Activated T-cell treated with anti-CD3 and anti-CD28 coated beads, Interleukin-2, amount 50 U/mL, for 72 hours (primary cell): Measurements from ENCODE around the gene RGS17. TPM values are rescaled to one million over a fixed set of nuclear protein-coding genes. Genes with fewer than 3 reads are reported as not detected.
"Not testable (repeated sequence)": the region's sequence is repeated elsewhere in the genome, so short reads cannot be mapped to it uniquely, and the experiment has no call there.

Experiments used
- ATAC-seq, 2 donors: fragments of 150-1000 bp; cut with Tn5 transposase; replicated peaks in 1 of 2; 2 replicates each; pipeline ENCODE4 v1.10.0; 2021; ENCODE audit warnings: moderate library complexity in 2 of 2, mild to moderate bottlenecking in 1 of 2
- DNase-seq, 2 donors: peaks; one replicate each; pipeline ENCODE4 v3.0.0; 2021 to 2022; ENCODE audit warnings: mixed read lengths in 1 of 2
- H3K27ac Mint-ChIP-seq: one replicate; pipeline ENCODE4 v1.8.0; 2022; ENCODE audit warnings: mild to moderate bottlenecking, moderate library complexity, mixed read lengths
- H3K27me3 Mint-ChIP-seq: one replicate; pipeline ENCODE4 v1.8.0; 2022; ENCODE audit warnings: low read depth, mixed read lengths
- H3K36me3 Mint-ChIP-seq, 2 donors: one replicate each; pipeline ENCODE4 v1.8.0; 2022; ENCODE audit warnings: mixed read lengths in 2 of 2, mild to moderate bottlenecking in 1 of 2; ENCODE audit not compliant: insufficient read depth in 2 of 2
- H3K4me1 Mint-ChIP-seq: one replicate; pipeline ENCODE4 v1.8.0; 2022; ENCODE audit warnings: low read depth, mixed read lengths
- H3K4me3 Mint-ChIP-seq, 2 donors: one replicate each; pipeline ENCODE4 v1.8.0; 2022; ENCODE audit warnings: mild to moderate bottlenecking in 2 of 2, mixed read lengths in 2 of 2, moderate library complexity in 2 of 2
- H3K9me3 Mint-ChIP-seq, 2 donors: one replicate each; pipeline ENCODE4 v1.8.0; 2022; ENCODE audit warnings: mixed read lengths in 2 of 2
- total RNA-seq, 2 donors: library from RNA; stranded (reverse); gene quantifications; one replicate each; pipeline ENCODE4 v1.2.3, GENCODE V29; 2022

RGS17 gene
- total RNA-seq, 2 donors from 2014 or later = not detected

- not testable (repeated sequence) for DNase-seq, H3K27me3 Mint-ChIP-seq, H3K27ac Mint-ChIP-seq, H3K4me1 Mint-ChIP-seq, H3K36me3 Mint-ChIP-seq, H3K4me3 Mint-ChIP-seq, ATAC-seq
- peaks cover 11 to 15% of the 10 kb centered on the region in 2 donors for H3K9me3 Mint-ChIP-seq
These were observed 20.0 kb downstream of the RGS17 start for GRCh38 chr6:153111082-153111481.

DNA sequence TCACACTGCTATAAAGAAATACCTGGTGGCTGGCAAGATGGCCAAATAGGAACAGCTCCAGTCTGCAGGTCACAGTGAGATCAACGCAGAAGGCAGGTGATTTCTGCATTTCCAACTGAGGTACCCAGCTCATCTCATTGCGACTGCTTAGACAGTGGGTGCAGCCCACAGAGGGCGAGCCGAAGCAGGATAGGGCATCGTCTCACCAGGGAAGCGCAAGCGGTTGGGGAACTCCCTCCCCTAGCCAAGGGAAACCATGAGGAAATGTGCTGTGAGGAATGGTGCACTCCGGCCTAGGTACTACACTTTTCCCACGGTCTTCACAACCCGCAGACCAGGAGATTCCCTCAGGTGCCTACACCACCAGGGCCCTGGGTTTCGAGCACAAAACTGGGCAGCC, 20.5 kb downstream of the RGS17 start:
- ATAC-seq, H3K36me3 Mint-ChIP-seq, H3K4me1 Mint-ChIP-seq: not testable (repeated sequence)

DNA sequence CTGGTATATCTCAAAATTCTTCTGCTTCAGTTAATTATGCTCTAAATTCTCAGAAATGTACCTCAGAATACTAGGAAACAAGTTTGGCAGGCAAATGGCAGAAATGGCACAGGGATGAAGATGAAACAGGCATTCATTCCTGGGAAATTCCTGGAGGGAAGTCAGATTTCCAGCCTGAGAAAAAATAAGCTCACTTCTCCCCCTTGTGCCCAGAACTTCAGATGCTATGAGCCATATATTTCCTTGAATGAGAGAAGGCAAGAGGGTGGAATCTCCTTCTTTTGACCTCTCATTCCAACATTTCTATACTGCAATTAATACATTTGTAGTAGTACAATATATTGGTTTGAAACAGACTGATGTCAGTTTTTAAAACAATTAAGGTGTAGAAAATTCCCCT, 22.8 kb downstream of the RGS17 start:
- no peak for DNase-seq
- Mint-ChIP-seq H3K4me3 (no peak overlapping the region), H3K4me1 (no peaks in the 10 kb centered on the region), H3K9me3 (peaks cover 6 to 7% of the 10 kb centered on the region in 2 donors), H3K36me3 (peaks cover 3 to 5% of the 10 kb centered on the region in 2 donors), H3K27me3 (no peaks in the 10 kb centered on the region), H3K27ac (no peak overlapping the region)
- no peak for ATAC-seq

More for the DNA sequence above, 20.5 kb downstream of the RGS17 start:
- H3K27ac Mint-ChIP-seq, H3K27me3 Mint-ChIP-seq, H3K4me3 Mint-ChIP-seq, DNase-seq: not testable (repeated sequence)
- H3K9me3 Mint-ChIP-seq = peaks cover 11 to 15% of the 10 kb centered on the region in 2 donors

- H3K27ac Mint-ChIP-seq = no peak overlapping the region
- DNase-seq = no peak
- H3K9me3 Mint-ChIP-seq = no peaks in the 10 kb centered on the region
- H3K4me3 Mint-ChIP-seq = no peak overlapping the region
- H3K36me3 Mint-ChIP-seq = no peaks in the 10 kb centered on the region
- H3K27me3 Mint-ChIP-seq = no peaks in the 10 kb centered on the region
- H3K4me1 Mint-ChIP-seq = no peaks in the 10 kb centered on the region
- no peak for ATAC-seq
These were observed 25.1 kb downstream of the RGS17 start for GRCh38 chr6:153106021-153106420.

DNA sequence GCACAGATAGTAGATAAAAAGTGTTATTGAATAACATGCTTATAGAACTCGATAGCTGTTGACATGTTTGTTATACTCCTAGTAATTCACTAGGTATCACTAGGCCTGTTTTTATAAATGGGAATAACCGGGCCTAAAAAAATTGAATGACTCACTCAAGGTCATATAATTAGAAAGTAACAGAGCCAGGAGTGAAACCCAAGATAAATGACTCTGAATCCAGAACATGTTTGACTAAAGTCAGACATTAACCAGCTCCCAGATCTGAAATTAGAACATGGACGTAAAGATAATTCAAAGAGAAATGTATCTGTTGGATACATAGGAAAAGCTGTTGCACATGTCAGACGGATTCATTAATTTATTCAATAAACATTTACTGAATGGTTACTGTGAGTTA, 26.9 kb downstream of the RGS17 start:
- Mint-ChIP-seq H3K4me3 (no peak overlapping the region), H3K27me3 (peaks cover 6% of the 10 kb centered on the region), H3K36me3 (no peaks in the 10 kb centered on the region), H3K4me1 (no peaks in the 10 kb centered on the region), H3K9me3 (no peaks in the 10 kb centered on the region), H3K27ac (no peak overlapping the region)
- ATAC-seq = no peak
- no peak for DNase-seq

DNA sequence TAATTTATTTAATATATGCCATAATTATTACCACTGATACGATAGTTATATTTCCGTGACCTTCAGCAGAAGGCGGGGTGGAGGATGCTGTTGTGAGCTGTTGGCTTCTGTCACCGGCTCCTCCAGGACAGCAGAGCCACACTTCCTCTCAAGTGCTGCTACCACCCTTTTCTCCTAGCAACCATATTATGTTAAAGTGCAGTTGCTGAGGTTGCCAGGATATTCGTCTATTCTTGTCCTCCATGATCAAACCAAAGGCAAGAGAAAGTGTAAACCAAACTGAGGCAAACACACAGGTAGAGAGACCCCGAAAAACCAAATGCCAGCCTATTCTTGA, 27.8 kb downstream of the RGS17 start:
- Mint-ChIP-seq H3K4me1 (no peaks in the 10 kb centered on the region), H3K36me3 (no peaks in the 10 kb centered on the region), H3K27me3 (peaks cover 8% of the 10 kb centered on the region), H3K27ac (no peak overlapping the region), H3K9me3 (no peaks in the 10 kb centered on the region), H3K4me3 (no peak overlapping the region)
- DNase-seq (no peak), ATAC-seq (no peak)

- Mint-ChIP-seq H3K9me3 (no peaks in the 10 kb centered on the region), H3K36me3 (no peaks in the 10 kb centered on the region), H3K27ac (no peak overlapping the region), H3K27me3 (peaks cover 13% of the 10 kb centered on the region), H3K4me3 (no peak overlapping the region), H3K4me1 (no peaks in the 10 kb centered on the region)
- DNase-seq (no peak), ATAC-seq (no peak)
These were observed 28.3 kb downstream of the RGS17 start for GRCh38 chr6:153102605-153103318.

DNA sequence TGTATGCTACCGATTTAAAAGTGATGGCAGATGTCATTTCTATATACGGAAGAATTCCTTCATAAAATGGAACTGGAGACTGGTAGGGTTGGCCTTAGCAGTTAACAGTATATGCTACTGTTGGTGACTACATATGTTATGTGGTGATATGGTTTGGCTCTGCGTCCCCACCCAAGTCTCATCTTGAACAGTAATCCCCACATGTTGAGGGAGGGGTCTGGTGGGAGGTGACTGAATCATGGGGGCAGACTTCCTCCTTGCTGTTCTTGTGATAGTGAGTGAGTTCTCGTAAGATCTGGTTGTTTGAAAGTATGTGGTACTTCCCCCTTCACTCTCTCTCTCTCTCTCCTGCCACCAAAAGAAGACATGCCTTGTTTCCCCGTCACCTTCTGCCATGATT, 29.6 kb downstream of the RGS17 start:
- Mint-ChIP-seq H3K4me1 (no peaks in the 10 kb centered on the region), H3K27me3 (peaks cover 19% of the 10 kb centered on the region), H3K4me3 (no peak overlapping the region), H3K36me3 (no peaks in the 10 kb centered on the region), H3K27ac (no peak overlapping the region), H3K9me3 (no peaks in the 10 kb centered on the region)
- DNase-seq = no peak
- no peak for ATAC-seq

DNA sequence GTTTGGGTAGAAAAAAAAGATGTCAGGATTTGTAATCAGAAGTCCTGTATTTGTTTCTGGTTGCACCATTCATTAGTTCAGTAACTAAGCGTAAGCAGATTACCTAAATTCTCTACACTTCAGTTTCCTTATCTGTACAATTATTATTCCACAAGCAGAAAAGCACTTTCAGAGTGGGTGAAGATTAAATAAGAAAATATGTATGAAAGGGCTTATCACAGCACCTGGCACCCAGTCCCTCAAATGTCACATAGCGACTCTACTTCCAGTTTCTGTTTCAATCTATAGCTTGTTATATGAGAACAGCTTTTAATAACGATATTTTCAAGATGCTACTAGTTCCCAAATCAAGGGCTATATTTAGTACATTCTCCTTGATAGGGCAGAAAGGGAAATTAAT, 31.4 kb downstream of the RGS17 start:
- ATAC-seq (no peak), DNase-seq (no peak)
- no peak overlapping the region for H3K4me3 Mint-ChIP-seq
- no peak overlapping the region for H3K27ac Mint-ChIP-seq
- H3K27me3 Mint-ChIP-seq = peaks cover 27% of the 10 kb centered on the region
- H3K36me3 Mint-ChIP-seq = no peaks in the 10 kb centered on the region
- H3K4me1 Mint-ChIP-seq = no peaks in the 10 kb centered on the region
- H3K9me3 Mint-ChIP-seq = no peaks in the 10 kb centered on the region

- DNase-seq = no peak
- no peaks in the 10 kb centered on the region for H3K9me3 Mint-ChIP-seq
- H3K4me1 Mint-ChIP-seq = peaks cover 9% of the 10 kb centered on the region
- no peak overlapping the region for H3K4me3 Mint-ChIP-seq
- H3K36me3 Mint-ChIP-seq = no peaks in the 10 kb centered on the region
- no peak for ATAC-seq
- peaks cover 27% of the 10 kb centered on the region for H3K27me3 Mint-ChIP-seq
- no peak overlapping the region for H3K27ac Mint-ChIP-seq
These were observed 34.3 kb downstream of the RGS17 start for GRCh38 chr6:153096792-153097191.

DNA sequence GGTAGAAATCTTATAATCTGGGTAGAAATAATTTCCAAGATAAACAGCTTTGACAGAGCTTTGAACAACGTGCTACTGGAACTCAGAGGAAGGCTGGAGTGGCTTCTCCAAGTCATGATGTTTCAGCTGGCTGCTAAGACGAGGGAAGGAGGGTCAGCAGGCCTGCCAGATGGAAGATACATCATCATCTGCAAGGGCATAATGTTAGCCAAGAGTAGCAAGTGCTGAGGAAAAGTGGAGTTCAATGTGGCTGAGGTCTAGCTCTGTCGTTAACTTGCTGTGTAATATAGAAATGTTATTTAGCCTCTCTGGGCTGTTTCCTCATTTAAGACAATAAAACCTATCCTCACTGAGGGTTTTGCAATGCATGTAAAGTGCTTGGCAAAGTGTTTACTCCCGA, 35.1 kb downstream of the RGS17 start:
- no peak overlapping the region for H3K27ac Mint-ChIP-seq
- DNase-seq = no peak
- no peaks in the 10 kb centered on the region for H3K36me3 Mint-ChIP-seq
- H3K4me3 Mint-ChIP-seq = no peak overlapping the region
- H3K9me3 Mint-ChIP-seq = no peaks in the 10 kb centered on the region
- ATAC-seq = no peak
- H3K4me1 Mint-ChIP-seq = peaks cover 9% of the 10 kb centered on the region
- H3K27me3 Mint-ChIP-seq = peaks cover 27% of the 10 kb centered on the region

- Mint-ChIP-seq H3K4me3 (no peak overlapping the region), H3K27me3 (peaks cover 9% of the 10 kb centered on the region), H3K4me1 (peaks cover 9% of the 10 kb centered on the region), H3K27ac (no peak overlapping the region), H3K36me3 (no peaks in the 10 kb centered on the region), H3K9me3 (no peaks in the 10 kb centered on the region)
- ATAC-seq (peak in 1 of 2 donors; percentile 50), DNase-seq (no peak)
These were observed 38.7 kb downstream of the RGS17 start for GRCh38 chr6:153092082-153093013.

- Mint-ChIP-seq H3K27me3 (peaks cover 6% of the 10 kb centered on the region), H3K4me1 (peaks cover 9% of the 10 kb centered on the region), H3K27ac (no peak overlapping the region), H3K9me3 (no peaks in the 10 kb centered on the region), H3K36me3 (no peaks in the 10 kb centered on the region), H3K4me3 (no peak overlapping the region)
- ATAC-seq (no peak), DNase-seq (no peak)
These were observed 40.7 kb downstream of the RGS17 start for GRCh38 chr6:153090241-153090930.
